Urinary bladder (tissue), 4 donors: ENCODE measurements around the gene GTPBP3. TPM values are rescaled to one million over a fixed set of nuclear protein-coding genes. Genes with fewer than 3 reads are reported as not detected.

Experiments
- DNase-seq: peaks from one replicate; pipeline ENCODE4 v3.0.0-alpha.2; 2015; ENCODE audit errors: extremely low spot score
- H3K27ac ChIP-seq: one replicate; pipeline ENCODE4 v1.5.1; 2013; ENCODE audit warnings: low read depth, mild to moderate bottlenecking, moderate library complexity
- H3K36me3 ChIP-seq: one replicate; pipeline ENCODE4 v1.6.1; 2013; ENCODE audit warnings: mild to moderate bottlenecking, moderate library complexity; ENCODE audit not compliant: insufficient read depth
- H3K4me1 ChIP-seq: one replicate; pipeline ENCODE4 v1.6.1; 2013; ENCODE audit warnings: mild to moderate bottlenecking, moderate library complexity; ENCODE audit not compliant: insufficient read depth
- H3K4me3 ChIP-seq: one replicate; pipeline ENCODE4 v1.5.1; 2013; ENCODE audit warnings: low read depth, low read length
- WGBS: extraction: QIAGEN DNeasy Blood & Tissue Kit; methylation state at CpG from one replicate; pipeline ENCODE4 v1.1.7; 2013; 5-methylcytosine and 5-hydroxymethylcytosine counted together
- polyA plus RNA-seq: library from polyadenylated mRNA; stranded (reverse); fragments of 200-250 nt; gene quantifications from one replicate; pipeline ENCODE4 v1.2.3, GENCODE V29; 2013
- total RNA-seq: library from RNA; depleted of rRNA; stranded (reverse); fragments of >200 nt; gene quantifications from one replicate; pipeline ENCODE4 v1.2.3, GENCODE V29; 2014
- donor health status: healthy with polysubstance abuse.
- donor health status: healthy.

The GTPBP3 gene
- total and polyA plus RNA-seq, 2 donors, result 11.2 to 15.9 TPM

DNA sequence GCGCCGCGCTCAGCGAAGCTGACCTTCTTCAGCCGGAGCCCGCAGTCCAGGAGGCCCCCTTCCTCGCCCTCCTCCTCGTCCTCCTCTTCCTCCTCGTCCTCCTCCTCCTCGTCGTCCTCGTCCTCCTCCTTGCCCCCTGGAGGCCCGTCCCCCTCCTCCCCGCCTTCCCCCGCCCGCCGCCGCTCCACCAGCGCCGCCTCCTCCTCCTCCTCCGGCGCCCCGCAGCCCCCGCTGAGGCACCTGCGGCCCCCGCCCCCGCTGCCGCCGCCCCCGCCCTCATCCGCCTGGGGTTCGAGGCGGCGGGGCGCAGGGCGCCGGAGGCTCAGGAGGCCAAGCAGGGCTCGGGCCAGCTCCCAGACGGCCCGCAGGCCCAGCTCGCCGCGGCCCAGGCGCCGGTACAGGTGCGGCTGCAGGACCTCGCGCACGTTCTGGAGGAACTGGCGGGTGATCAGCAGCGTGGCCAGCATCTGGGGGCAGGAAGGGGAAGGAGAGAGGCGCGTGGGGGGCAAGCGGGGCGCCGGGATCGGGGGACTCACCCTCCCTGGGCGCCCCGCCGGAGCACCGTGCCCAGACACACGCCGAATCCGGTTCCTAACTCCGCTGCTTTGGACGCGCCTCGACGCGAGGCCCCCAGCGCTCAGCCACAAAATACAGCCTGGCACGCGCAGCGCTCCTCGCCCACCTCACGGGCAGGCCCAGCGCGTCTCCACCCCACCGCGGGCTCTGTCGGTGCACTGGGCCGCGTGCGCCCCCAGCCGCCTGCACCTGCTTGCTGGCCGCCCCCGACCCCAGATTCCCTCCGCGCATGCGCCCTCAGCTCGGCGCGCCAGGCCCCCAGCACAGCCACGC, 8.6 kb upstream of the GTPBP3 start:
- H3K4me1 ChIP-seq, result peaks cover 1% of the 10 kb centered on the region
- H3K36me3 ChIP-seq, result no peaks in the 10 kb centered on the region
- H3K4me3 ChIP-seq, result peak overlapping the region; percentile 30
- no peak for DNase-seq
- peak overlapping the region; percentile 12 for H3K27ac ChIP-seq
- 12% methylated on average over 93 of the region's 94 CpGs for WGBS

DNA sequence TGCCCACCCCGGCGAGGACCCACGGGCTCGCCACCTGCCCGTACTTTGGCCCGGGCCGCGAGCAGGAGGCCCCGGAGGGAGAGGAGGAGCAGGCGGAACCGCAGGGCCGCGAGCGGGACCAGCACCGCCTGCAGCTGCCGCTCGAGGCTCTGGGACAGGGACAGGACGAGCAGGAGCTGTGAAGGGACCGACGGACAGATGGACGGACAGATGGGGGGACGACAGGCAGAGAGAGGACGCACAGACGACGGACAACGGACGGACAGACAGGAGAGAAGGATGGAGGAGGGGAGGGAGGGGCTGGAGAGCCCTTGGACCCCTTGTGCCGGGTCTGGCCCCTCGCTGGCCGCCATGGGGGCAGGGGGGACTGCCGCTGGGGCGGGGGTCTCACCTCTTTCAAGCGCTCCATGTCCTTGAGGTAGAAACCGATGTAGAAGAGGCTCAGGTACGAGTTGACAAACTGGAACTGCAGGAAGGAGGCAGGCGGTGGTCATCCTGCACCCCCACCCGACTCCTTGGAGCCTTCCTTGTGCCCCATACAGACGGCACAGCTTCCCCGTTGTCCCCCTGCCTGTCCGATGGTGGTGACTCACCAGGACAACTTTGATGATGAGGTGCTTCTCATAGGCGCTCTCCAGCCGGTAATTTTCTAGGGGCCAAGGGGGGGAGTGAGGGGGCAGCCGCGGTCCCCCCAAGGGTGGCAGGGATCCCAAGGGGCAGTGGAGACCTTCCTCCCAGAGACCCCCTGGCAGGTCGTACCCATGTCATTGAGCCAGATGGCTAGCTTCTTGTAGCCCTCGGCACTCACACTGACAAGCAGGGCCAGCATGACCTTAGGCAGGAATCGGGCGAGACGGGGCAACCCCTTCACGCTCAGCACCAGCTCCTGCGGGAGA, 7.7 kb upstream of the GTPBP3 start:
- Histone ChIP-seq H3K36me3 (no peaks in the 10 kb centered on the region), H3K4me3 (peak overlapping the region; percentile 30), H3K27ac (no peak overlapping the region), H3K4me1 (no peaks in the 10 kb centered on the region)
- 62% methylated on average over 51 of the region's 51 CpGs for WGBS
- no peak for DNase-seq

DNA sequence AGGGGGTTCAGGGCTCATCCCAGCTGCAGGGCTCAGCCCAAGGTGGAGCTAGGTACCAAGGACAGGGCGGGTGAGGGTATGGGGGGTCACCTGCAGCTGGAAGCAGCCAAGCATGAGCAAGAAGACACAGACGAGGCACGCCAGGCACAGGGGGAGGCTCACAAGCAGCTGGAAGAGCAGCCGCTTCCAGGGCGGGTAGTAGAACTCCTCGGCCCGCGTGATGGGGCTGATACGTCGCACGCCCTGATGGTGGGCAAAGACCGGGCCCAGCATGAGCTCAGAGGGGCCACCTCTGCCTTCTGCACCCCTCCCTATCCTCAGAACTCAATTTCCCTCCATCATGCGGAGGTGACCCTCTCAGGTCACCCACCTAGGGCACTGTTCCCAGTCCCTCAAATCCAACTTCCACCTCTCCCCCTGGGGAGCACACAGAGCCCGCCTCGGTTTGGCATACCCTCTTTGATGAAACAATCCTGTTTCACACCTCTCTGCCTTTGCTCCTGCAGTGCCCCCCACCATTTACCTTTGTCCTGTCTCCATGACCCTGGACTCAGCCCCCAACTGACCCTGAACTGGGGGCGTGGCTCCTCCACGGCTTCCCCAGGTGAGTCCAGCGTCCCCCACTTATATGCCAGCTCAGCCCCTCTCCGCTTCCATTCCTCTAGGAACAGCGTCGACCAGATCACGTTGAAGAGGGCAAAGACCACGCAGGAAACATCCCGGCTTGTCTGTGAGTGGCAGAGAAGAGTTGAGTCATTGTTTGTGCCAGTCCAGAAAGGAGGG, 6.9 kb upstream of the GTPBP3 start:
- Histone ChIP-seq H3K27ac (no peak overlapping the region), H3K4me1 (no peaks in the 10 kb centered on the region), H3K36me3 (no peaks in the 10 kb centered on the region), H3K4me3 (no peak overlapping the region)
- no peak for DNase-seq
- WGBS, result 96% methylated on average over 24 of the region's 24 CpGs

DNA sequence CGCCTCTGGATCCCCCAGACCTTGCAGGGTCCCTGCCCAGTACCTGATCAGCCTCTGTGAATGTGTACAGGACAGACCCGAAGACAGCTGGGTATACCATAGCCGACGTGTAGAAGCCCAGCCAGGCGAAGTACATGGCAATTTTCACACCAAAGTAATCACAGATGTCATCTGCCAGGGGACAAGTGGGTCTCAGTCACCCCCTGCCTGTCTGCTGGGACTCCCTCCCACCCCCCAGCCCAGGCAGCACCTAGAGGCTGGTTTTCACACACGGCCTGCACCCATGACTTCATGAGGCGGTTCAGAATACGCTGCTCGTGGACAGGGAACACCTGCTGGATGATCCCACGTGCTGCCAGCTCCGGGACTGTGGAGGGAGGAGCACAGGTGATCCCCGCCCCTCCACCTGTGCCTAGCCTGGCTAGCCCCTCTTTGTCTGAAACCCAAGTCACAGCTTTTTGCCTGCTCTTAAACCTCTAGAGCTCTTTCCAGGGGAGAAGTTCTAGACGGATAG, 6.3 kb upstream of the GTPBP3 start:
- no peak overlapping the region for H3K27ac ChIP-seq
- no peak overlapping the region for H3K4me3 ChIP-seq
- H3K4me1 ChIP-seq, result no peaks in the 10 kb centered on the region
- WGBS, result 87% methylated on average over 13 of the region's 13 CpGs
- no peak for DNase-seq
- H3K36me3 ChIP-seq, result no peaks in the 10 kb centered on the region

DNA sequence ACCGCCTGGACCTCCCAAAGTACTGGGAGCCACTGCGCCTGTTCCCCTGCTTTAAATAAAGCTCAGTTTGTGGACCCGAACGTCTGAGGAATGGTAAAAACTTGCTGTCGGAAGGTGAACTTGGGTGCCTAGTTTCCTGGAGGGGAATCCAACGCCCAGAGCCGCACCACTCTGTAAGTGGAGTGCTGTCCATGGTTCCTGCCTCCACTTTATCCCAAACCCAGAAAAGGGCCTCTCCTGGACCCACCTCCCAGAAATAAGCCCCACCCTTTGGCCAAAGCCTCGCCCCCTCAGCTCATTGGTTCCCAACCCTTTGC, 5.0 kb upstream of the GTPBP3 start:
- Histone ChIP-seq H3K4me1 (no peaks in the 10 kb centered on the region), H3K4me3 (no peak overlapping the region), H3K36me3 (no peaks in the 10 kb centered on the region), H3K27ac (no peak overlapping the region)
- 92% methylated on average over 8 of the region's 8 CpGs for WGBS
- no peak for DNase-seq

DNA sequence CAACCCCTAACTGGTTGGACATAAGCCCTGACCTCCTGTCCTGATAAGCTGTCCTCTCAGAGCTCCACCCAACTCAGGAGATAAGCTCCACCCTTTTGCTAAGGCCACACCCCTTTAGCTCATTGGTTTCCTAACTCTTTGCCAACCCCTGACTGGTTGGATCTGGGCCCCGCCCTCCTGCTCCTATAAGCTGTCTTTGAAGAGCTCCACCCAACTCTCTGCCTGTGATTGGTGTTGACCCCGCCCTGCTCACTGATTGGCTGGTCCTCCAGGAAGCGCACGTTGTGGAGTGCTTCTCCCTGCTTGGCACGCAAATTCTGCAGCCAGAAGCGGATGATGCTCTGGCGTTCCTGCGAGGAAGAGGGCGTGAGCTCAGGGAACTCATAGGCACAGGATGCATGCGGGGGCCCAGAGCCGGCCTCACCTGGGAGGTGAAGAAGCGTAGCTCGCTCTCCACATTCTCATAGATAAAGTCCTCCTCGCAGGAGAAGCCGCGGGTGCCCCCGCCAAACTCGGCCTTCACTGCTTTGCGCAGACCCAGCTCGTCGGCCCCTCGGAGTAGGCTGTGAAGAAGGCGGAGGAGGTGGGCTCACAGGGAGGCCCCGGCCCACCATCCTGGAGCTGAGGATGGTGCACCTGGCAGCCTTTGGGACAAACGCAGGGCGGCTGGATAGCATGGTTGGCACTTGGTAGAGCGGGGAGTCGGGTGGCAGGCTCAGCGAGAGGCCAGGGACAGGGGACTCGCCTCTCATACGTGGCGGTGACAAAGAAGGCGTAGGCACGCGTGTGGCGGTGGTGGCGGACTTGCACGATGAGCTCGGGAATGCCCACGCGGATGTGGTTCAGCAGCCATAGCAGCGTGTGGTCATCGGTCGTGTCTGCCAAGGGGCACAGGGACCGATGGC, 4.4 kb upstream of the GTPBP3 start:
- no peaks in the 10 kb centered on the region for H3K4me1 ChIP-seq
- no peak overlapping the region for H3K4me3 ChIP-seq
- no peak overlapping the region for H3K27ac ChIP-seq
- WGBS, result 97% methylated on average over 45 of the region's 45 CpGs
- no peaks in the 10 kb centered on the region for H3K36me3 ChIP-seq
- no peak for DNase-seq

DNA sequence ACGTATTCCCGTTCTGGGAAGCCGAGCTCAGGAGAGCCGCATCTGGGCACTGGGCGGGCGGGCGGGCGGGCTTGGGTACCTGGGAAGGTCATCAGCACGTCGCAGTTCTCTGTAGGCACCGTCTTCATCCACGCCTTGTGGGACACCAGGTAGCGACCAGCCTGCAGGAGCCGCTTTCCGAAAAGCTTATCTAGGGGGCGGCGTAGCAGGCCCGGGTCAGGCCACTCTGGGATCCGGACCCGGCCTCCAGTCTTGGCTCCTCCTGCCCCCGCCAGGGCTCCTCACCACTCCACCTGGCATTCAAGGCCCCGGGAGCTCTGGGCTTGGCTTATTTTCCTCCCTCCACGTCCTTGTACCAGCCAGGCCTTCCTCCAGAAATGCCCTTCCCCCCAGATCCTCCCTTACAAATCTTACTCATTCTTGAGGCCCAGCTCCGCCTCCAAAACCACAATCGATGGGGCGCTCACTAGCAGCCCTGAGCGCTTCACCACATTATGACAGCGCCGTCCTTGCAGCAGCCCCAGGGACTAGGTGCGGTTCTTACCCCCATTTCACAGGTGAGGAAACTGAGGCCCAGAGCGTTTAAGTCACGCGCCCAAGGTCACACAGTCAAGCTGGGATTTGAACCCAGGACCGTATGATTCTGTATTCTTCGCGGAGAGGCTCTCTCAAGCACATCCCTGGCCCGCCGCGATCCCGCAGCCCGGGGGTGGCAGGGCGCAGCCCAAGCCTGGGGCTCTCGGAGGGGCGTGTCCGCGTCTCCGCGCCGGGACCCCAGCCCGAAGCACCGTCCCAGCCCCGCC, 3.5 kb upstream of the GTPBP3 start:
- no peaks in the 10 kb centered on the region for H3K4me1 ChIP-seq
- DNase-seq, result no peak
- no peak overlapping the region for H3K27ac ChIP-seq
- peak overlapping the region; percentile 56 for H3K4me3 ChIP-seq
- 42% methylated on average over 52 of the region's 52 CpGs for WGBS
- H3K36me3 ChIP-seq, result no peaks in the 10 kb centered on the region

DNA sequence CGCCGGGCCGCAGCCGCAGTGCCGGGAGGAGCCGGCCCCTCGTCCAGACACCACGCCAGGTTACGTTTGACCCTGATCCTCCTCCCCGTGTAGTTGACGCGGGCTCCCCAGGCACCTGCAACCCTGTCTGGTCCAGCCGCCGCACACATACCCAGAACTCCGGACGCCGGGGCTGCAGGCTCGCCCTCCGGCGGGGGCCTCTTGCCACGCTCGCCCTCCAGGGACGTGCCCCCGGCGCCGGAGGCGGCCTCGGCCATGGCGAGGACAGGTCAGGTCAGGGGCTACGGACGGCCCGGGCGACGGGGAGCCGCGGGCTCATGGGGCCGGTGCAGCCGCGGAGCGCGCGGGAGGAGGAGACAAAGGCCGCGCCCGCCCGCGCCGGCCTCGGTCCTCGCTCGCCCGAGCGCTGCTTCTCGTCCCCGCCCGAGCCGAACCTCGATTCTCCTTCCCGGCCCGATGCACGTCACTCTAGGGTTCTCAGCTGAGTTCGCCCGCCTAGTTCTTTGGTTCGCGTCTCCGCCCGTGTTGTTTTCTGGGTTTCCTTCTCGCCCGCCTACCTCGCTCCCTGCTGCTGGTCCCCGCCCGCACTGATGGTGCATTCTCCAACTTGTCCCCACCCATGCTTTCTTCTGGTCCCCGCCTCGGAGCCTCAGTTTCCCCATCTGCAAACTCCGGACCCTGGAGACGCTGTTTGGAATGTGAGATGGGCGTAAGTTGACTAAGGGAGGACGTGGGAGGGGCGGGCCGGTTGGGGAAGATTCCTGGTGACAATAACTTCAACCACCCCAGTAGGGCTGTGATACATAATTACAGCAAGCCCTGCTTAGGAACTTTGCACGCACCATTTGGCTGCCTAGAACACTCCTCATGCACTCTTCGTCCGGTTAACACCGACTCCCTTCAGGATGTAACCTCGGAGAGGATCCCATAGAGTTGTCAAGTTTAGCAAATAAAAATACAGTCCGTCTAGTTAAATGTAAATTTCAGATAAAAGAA, 2.6 kb upstream of the GTPBP3 start, which contains the start of gene ANO8:
Gene ANO8 (minus strand): TSS at position 442 of the 996 bp plus-strand sequence. CDS start 185 bp downstream, at position 257.
- 2% methylated on average over 86 of the region's 86 CpGs for whole genome bisulfite sequencing
- H3K27ac ChIP-seq, result no peak within 1 kb of the TSS
- no peaks in the 10 kb centered on the region for H3K4me1 ChIP-seq
- DNase-seq, result peak; percentile 95
- peak within 1 kb of the TSS; percentile 56 for H3K4me3 ChIP-seq
- no peaks in the 10 kb centered on the region for H3K36me3 ChIP-seq

DNA sequence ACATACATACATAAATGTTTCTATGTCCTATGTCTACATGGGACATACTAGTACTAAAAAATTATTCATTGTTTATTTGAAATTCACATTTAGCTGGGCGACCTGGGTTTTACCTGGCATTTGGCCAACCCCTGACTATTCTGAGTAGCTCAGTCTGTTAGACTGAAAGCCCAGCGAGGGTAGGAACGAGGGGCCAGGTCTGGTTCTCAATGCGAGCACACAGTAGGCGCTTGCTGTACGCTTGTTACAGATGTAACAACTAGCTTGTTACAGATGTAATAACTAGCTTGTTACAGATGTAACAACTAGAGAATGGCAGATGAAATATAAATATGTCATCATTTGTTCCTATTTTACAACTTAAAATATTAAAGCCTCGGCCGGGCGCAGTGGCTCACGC, 1.8 kb upstream of the GTPBP3 start:
- Histone ChIP-seq H3K4me3 (no peak overlapping the region), H3K4me1 (no peaks in the 10 kb centered on the region), H3K27ac (no peak overlapping the region), H3K36me3 (no peaks in the 10 kb centered on the region)
- no peak for DNase-seq
- 68% methylated on average over 10 of the region's 10 CpGs for WGBS

DNA sequence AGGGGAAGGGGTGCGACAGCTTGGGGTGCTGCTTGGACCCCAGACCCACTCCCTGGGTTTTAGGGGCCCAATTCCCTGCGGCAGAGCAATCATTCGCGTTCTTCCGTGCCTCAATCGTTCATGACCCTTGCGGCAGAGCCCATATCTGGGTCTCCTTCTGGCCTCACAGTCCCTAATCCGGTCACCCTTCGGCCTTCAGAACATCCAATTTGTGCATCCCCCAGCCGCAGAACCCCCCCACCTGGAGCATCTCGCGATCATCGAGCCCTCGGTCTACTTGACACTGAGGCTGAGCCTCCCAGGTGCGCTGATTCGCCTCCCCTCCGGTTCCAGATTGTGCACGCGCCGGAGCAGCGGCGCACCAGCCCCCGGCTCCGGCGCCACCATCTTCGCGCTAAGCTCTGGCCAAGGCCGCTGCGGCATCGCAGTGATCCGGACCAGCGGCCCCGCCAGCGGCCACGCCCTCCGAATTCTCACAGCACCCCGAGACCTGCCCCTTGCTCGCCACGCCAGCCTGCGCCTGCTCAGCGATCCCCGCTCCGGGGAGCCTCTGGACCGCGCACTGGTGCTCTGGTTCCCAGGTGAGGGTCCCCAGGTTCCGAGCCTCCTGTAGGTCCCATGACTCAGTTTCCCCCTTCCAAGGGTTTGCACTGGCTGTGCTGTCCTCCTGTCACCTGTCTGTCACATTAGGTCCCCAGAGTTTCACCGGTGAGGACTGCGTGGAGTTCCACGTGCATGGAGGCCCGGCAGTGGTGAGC, 501 bp downstream of the GTPBP3 start:
- peak overlapping the region; percentile 65 for H3K4me3 ChIP-seq
- no peak overlapping the region for H3K27ac ChIP-seq
- H3K4me1 ChIP-seq, result no peaks in the 10 kb centered on the region
- WGBS, result 5% methylated on average over 50 of the region's 50 CpGs
- no peaks in the 10 kb centered on the region for H3K36me3 ChIP-seq
- DNase-seq, result no peak
